GM12878 (cell line): ENCODE measurements around the gene DNAJB11. TPM values are rescaled to one million over a fixed set of nuclear protein-coding genes. Genes with fewer than 3 reads are reported as not detected.
A peak's percentile ranks its signal among the peaks of the same experiment; 100 is the strongest.

Experiments used
- ASH2L ChIP-seq: fragments of 300-600, 200-600 bp; sonication (generic); IDR thresholded peaks from 2 replicates; pipeline ENCODE4 v1.6.1; 2017; ENCODE audit warnings: low read depth, mild to moderate bottlenecking, borderline replicate concordance
- DPF2 ChIP-seq: fragments of 450-650 bp; IDR thresholded peaks from 2 replicates; pipeline ENCODE4 v1.6.1; 2017; ENCODE audit warnings: mild to moderate bottlenecking
- E2F8 ChIP-seq: fragments of 450-650 bp; IDR thresholded peaks from 2 replicates; pipeline ENCODE4 v1.6.1; 2018; ENCODE audit warnings: mild to moderate bottlenecking, low read depth, moderate library complexity; ENCODE audit not compliant: partially characterized antibody
- EZH2 ChIP-seq: IDR thresholded peaks from 2 replicates; pipeline ENCODE4 v1.6.1; 2012; ENCODE audit warnings: low read depth, mild to moderate bottlenecking, control low read depth, inconsistent platforms, low read length, borderline replicate concordance; ENCODE audit not compliant: control insufficient read depth
- FOXM1 ChIP-seq: IDR thresholded peaks from 2 replicates; pipeline ENCODE4 v1.6.1; 2012; ENCODE audit warnings: low read depth, mild to moderate bottlenecking, inconsistent platforms, low read length, moderate library complexity
- HDAC6 ChIP-seq: fragments of 200-600 bp; sonication (generic); IDR thresholded peaks from one replicate; pipeline ENCODE4 v1.8.0; 2017; ENCODE audit warnings: antibody characterized with exemption; ENCODE audit not compliant: unreplicated experiment
- HSF1 ChIP-seq: fragments of 150-350 bp; IDR thresholded peaks from 2 replicates; pipeline ENCODE4 v1.6.1; 2014; ENCODE audit warnings: mild to moderate bottlenecking, low read depth, low read length
- IKZF2 ChIP-seq, 2 experiments: fragments of 450-650 bp; IDR thresholded peaks; 2 replicates each; pipeline ENCODE4 v1.6.1; 2017; ENCODE audit warnings: mild to moderate bottlenecking in 2 of 2, moderate library complexity in 2 of 2
- MEF2B ChIP-seq: fragments of 450-650 bp; IDR thresholded peaks from 2 replicates; pipeline ENCODE4 v1.6.1; 2018; ENCODE audit warnings: mild to moderate bottlenecking, moderate library complexity; ENCODE audit not compliant: partially characterized antibody, poor library complexity, severe bottlenecking
- NFIC ChIP-seq: IDR thresholded peaks from 2 replicates; pipeline ENCODE4 v1.6.1; 2012; ENCODE audit warnings: low read depth, mild to moderate bottlenecking, inconsistent platforms, low read length, moderate library complexity
- NFYB ChIP-seq: IDR thresholded peaks from 2 replicates; pipeline ENCODE4 v1.6.1; 2011; ENCODE audit warnings: low read depth, mild to moderate bottlenecking, low read length, improper control_type of control experiment, moderate library complexity; ENCODE audit not compliant: insufficient read depth
- POLR2A ChIP-seq: IDR thresholded peaks from 2 replicates; pipeline ENCODE4 v1.6.1; 2011; ENCODE audit warnings: low read depth, mild to moderate bottlenecking, low read length
- POLR2AphosphoS5 ChIP-seq: IDR thresholded peaks from 2 replicates; pipeline ENCODE4 v1.6.1; 2011; ENCODE audit warnings: mild to moderate bottlenecking, low read length, inconsistent platforms
- RCOR1 ChIP-seq: conservative IDR thresholded peaks from 2 replicates; pipeline ENCODE4 v1.6.1; 2012; ENCODE audit warnings: low read depth, low read length, improper control_type of control experiment
- RELA ChIP-seq: fragments of 450-650 bp; IDR thresholded peaks from 2 replicates; pipeline ENCODE4 v1.8.0; 2014; ENCODE audit warnings: borderline replicate concordance; ENCODE audit not compliant: partially characterized antibody
- RUNX3 ChIP-seq: IDR thresholded peaks from 2 replicates; pipeline ENCODE4 v1.6.1; 2012; ENCODE audit warnings: low read length, inconsistent platforms
- SIN3A ChIP-seq: IDR thresholded peaks from 2 replicates; pipeline ENCODE4 v1.6.1; 2012; ENCODE audit warnings: low read depth, low read length, improper control_type of control experiment
- SMAD1 ChIP-seq: fragments of 450-650 bp; IDR thresholded peaks from 2 replicates; pipeline ENCODE4 v1.6.1; 2018; ENCODE audit warnings: mild to moderate bottlenecking, low read depth; ENCODE audit not compliant: partially characterized antibody
- SMC3 ChIP-seq: IDR thresholded peaks from 2 replicates; pipeline ENCODE4 v1.6.1; 2011; ENCODE audit warnings: low read length, improper control_type of control experiment, borderline replicate concordance
- STAT3 ChIP-seq: IDR thresholded peaks from 2 replicates; pipeline ENCODE4 v1.6.1; 2011; ENCODE audit warnings: low read depth, low read length, improper control_type of control experiment
- SUPT20H ChIP-seq: IDR thresholded peaks from 2 replicates; pipeline ENCODE4 v1.6.1; 2011; ENCODE audit warnings: low read depth, mild to moderate bottlenecking, low read length, moderate library complexity, borderline replicate concordance; ENCODE audit not compliant: control insufficient read depth
- TCF7 ChIP-seq: IDR thresholded peaks from 2 replicates; pipeline ENCODE4 v1.6.1; 2014; ENCODE audit warnings: antibody characterized with exemption, borderline replicate concordance
- USF1 ChIP-seq: IDR thresholded peaks from 2 replicates; pipeline ENCODE4 v1.6.1; 2011; ENCODE audit warnings: borderline replicate concordance, low read depth, mild to moderate bottlenecking, moderate library complexity, mixed read lengths, low read length; ENCODE audit not compliant: insufficient read depth; ENCODE audit errors: extremely low read length
- ZNF274 ChIP-seq: IDR thresholded peaks from one replicate; pipeline ENCODE4 v1.8.0; 2011; ENCODE audit not compliant: insufficient read length, insufficient read depth
- polyA plus RNA-seq, 11 experiments: library from polyadenylated mRNA; depleted of rRNA in 4 of 11; unstranded in 6 of 11; stranded (reverse) in 5 of 11; fragments of >200 nt; fragmentation: Nextera tagmentation in 4 of 11; fragmentation: Illumina TruSeq in 1 of 11; extraction: Ambion mirVana in 4 of 11; extraction: Trizol in 1 of 11; gene quantifications; 1 replicate in 1 of 11; 2 replicates in 10 of 11; pipeline versions ENCODE4 v1.2.1 to v1.2.3, GENCODE V29; 2011 to 2016; ENCODE audit warnings: inconsistent platforms in 2 of 11, missing spikeins in 2 of 11, low read depth in 1 of 11
- total RNA-seq, 4 experiments: library from RNA; depleted of rRNA in 3 of 4; stranded (reverse); fragments of >200 nt in 3 of 4; fragmentation: Illumina TruSeq in 1 of 4; extraction: Trizol in 1 of 4; gene quantifications; 2 replicates each; pipeline versions ENCODE4 v1.2.1 to v1.2.3, GENCODE V29; 2013 to 2021
- TF ChIP-seq, protein P1 (sequence below): IDR thresholded peaks from 2 replicates; pipeline ENCODE4 v1.6.1; 2012; ENCODE audit warnings: low read depth, low read length, improper control_type of control experiment

DNAJB11 gene
- total and polyA plus RNA-seq, 10 of the 15 experiments (the other 5 are each of a cell fraction or from before 2014, with no cell fraction given) = 16.2 to 135 (median 57.8) TPM

DNA sequence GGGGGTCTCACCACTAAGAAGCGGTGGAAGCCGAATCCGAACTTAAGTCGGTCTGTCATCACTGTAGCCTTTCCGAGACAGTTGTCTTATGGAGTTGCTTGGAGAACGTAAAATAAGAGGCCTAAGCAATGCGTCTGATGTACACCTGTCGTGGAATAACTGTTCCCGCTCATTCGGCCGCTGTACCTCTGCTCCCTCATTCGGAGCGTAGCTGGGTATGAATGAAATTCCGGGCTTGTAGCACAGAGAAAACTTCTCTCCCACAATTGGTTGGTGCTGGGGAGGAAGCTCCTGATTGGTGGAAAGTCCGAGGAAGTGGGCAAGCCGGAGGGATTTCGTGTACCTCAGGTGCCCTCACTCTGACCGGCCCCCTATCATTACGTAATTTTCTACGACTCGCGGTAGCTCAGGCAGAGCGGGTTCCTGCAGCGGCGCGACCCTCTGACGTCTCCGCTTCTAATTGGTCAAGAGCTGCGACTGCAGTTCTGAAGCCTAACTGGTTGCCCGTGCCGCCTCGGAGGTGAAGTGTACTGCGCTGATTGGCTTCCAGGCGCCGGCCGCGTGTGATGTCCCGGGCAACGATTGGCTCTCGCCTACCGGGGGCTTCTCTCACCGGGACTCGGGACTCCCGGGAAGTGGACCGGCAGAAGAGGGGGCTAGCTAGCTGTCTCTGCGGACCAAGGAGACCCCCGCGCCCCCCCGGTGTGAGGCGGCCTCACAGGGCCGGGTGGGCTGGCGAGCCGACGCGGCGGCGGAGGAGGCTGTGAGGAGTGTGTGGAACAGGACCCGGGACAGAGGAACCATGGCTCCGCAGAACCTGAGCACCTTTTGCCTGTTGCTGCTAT is at the start of gene DNAJB11 (continued):
- TF ChIP-seq ZNF274 (no peak), SIN3A (peak; percentile 39), EZH2 (no peak), DPF2 (no peak), POLR2A (peak; percentile 92), FOXM1 (no peak), POLR2AphosphoS5 (peak; percentile 99), SMAD1 (peak; percentile 63), RCOR1 (no peak; the same call in 1 of the 2 replicates), SMC3 (no peak), IKZF2 (IDR thresholded peaks at IDR 0.05) (no peak), HSF1 (no peak), MEF2B (peak; percentile 13), E2F8 (peak; percentile 84), STAT3 (0 out of 2 replicates have a peak, but pooled peaks have one; percentile 43), TCF7 (no peak), SUPT20H (no peak), USF1 (no peak), RELA (no peak), HDAC6 (no peak), NFYB (peak; percentile 91), NFIC (no peak), ASH2L (no peak), RUNX3 (peak; percentile 75)
- TF ChIP-seq, protein P1, sequence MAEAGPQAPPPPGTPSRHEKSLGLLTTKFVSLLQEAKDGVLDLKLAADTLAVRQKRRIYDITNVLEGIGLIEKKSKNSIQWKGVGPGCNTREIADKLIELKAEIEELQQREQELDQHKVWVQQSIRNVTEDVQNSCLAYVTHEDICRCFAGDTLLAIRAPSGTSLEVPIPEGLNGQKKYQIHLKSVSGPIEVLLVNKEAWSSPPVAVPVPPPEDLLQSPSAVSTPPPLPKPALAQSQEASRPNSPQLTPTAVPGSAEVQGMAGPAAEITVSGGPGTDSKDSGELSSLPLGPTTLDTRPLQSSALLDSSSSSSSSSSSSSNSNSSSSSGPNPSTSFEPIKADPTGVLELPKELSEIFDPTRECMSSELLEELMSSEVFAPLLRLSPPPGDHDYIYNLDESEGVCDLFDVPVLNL = no peak
